Thyroid gland (tissue), 4 donors: ENCODE results near the gene BMERB1.
"Not testable (repeated sequence)": the region's sequence is repeated elsewhere in the genome, so short reads cannot be mapped to it uniquely, and the experiment has no call there.

Experiments used
- POLR2A ChIP-seq, 2 donors: fragments of 450-650 bp; IDR thresholded peaks; one replicate each; pipeline ENCODE4 v1.6.1; 2017; ENCODE audit warnings: antibody characterized with exemption in 2 of 2, mild to moderate bottlenecking in 2 of 2, moderate library complexity in 1 of 2
- TF ChIP-seq, protein P1 (sequence below), 6 experiments: fragments of 200-600 bp in 3 of 6; fragments of 450-650 bp in 3 of 6; sonication (generic) in 3 of 6; IDR thresholded peaks; one replicate each; pipeline ENCODE4 v1.5.1; 2016 to 2019; ENCODE audit warnings: antibody characterized with exemption in 6 of 6, mild to moderate bottlenecking in 2 of 6, inconsistent platforms in 1 of 6, moderate library complexity in 1 of 6

DNA sequence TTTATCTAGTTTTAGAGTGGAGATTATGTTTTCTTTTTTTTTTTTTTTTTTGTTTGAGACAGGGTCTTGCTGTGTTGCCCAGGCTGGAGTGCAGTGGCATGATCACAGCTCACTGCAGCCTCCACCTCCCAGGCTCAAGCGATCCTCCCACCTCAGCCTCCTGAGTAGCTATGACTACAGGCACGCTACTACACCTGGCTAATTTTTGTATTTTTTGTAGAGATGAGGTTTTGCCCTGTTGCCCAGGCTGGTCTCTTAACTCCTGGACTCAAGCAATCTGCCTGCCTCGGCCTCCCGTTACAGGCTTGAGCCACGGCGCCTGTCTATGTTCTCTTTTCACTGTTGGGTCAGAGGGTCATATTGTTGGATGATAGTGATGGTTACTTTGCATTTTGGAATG, 34.1 kb upstream of the BMERB1 start:
- TF ChIP-seq, protein P1, sequence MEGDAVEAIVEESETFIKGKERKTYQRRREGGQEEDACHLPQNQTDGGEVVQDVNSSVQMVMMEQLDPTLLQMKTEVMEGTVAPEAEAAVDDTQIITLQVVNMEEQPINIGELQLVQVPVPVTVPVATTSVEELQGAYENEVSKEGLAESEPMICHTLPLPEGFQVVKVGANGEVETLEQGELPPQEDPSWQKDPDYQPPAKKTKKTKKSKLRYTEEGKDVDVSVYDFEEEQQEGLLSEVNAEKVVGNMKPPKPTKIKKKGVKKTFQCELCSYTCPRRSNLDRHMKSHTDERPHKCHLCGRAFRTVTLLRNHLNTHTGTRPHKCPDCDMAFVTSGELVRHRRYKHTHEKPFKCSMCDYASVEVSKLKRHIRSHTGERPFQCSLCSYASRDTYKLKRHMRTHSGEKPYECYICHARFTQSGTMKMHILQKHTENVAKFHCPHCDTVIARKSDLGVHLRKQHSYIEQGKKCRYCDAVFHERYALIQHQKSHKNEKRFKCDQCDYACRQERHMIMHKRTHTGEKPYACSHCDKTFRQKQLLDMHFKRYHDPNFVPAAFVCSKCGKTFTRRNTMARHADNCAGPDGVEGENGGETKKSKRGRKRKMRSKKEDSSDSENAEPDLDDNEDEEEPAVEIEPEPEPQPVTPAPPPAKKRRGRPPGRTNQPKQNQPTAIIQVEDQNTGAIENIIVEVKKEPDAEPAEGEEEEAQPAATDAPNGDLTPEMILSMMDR (IDR thresholded peaks at IDR 0.05) = not testable (repeated sequence)
- not testable (repeated sequence) for TF ChIP-seq POLR2A (IDR thresholded peaks at IDR 0.05)
